ENCODE data around the gene ITGB7.

GRCh38 chr12:53173085-53173715, 33.9 kb downstream of the ITGB7 start:
- no peak for TF ChIP-seq CTCF (IDR thresholded peaks at IDR 0.05)
- no peak for TF ChIP-seq POLR2AphosphoS5 (IDR thresholded peaks at IDR 0.05)
- TF ChIP-seq POLR2A (IDR thresholded peaks at IDR 0.05): no peak
- no peak for TF ChIP-seq EP300 (IDR thresholded peaks at IDR 0.05)
